ACHN (cell line): ENCODE results near the gene ST8SIA6.
"Not testable (repeated sequence)": the region's sequence is repeated elsewhere in the genome, so short reads cannot be mapped to it uniquely, and the experiment has no call there.

ENCODE experiments used
- DNase-seq: peaks from one replicate; pipeline ENCODE4 v3.0.0-alpha.2; 2015
- in situ Hi-C: cut with HindIII; loops from 2 replicates; pipeline ENCODE4 v1.10.0; 2017; ENCODE audit warnings: low sequenced_read_pairs, low pct_ligation_motif_present, low pct_unique_long_range_greater_than_20kb

Gene ST8SIA6

DNA sequence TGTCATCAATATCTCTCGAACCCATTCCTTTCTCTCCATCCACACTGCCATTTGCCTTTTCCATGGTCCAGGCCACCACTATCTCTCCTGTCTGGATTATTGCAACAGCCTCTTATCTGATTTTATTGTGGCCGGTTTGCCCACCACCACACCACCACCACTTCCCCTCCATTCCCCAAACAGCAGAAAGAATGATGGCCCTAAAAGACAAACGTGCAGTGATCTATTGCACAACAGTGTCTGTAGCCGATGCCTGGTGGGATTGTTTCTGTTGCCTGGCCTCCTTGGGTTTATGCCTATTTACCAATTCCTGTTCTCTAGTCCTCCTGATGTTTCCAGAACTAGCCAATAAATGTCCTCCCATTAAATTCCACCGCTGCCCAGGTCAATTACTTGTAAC lies 10.2 kb upstream of the ST8SIA6 start:
- no peak for DNase-seq
- in situ Hi-C loops, result no loop called here

DNA sequence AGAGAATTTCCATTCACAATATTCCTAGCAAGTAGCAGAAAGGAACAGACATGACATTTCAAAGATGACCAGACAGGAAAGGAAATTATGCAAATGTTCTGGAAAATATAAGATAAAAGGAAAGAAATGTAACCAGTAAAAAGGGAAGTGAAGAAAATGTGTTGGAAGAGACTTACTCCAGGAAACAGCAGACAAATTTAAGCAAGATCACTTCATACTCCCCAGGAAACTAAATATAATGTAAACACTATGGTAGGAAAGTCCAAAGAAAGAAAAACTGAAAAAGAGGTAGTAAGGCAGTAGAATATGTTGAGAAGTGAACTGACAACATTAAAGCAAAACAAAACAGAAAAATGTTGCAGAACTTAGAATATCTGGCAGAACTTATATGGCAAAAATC lies 6.4 kb upstream of the ST8SIA6 start:
- in situ Hi-C loops, result no loop called here

DNA sequence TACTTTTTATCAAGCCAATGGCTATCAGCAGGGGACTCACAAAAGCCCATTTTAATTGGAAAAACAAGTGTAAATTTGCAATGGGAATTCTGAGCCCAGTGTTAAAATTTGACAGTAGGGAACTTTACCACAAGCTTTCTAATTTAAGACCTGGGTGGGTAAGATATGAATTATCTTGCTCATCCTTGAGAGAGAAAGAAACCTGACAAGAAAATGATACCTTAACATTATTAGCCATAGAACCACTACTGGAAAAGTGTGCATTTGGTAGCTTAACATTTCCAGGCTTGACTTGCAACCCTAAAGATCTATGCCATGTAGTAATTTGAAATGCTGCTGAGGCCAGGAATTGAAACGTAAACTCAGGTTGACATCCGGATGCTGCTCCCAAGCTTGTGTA lies 2.7 kb upstream of the ST8SIA6 start:
- DNase-seq, result no peak
- in situ Hi-C loops, result no loop called here

More for the DNA sequence above, 6.4 kb upstream of the ST8SIA6 start:
- DNase-seq, result no peak

DNA sequence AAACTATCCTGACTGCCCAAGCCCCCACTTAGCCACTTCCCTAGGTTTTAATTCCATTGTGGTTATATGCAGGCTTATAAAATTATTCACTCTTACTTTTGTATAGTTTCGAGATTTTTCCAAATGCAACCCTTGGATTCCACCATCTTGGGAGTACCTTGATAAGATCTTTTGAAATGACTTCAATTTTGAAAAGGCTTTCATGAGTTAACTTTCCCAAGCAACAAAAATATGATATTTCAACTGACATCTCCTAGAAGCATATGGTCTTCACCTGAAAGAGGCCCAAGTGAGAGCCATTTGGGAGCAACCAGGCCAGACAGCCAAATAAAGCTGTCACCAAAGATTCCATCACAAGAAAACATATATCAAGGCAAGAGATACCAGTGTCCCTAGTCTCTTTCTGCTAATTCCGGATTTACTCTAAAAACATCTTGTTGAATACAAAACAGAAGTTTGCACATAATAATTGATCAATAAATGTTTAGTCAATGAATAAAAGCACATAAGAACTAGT lies 1.7 kb upstream of the ST8SIA6 start:
- DNase-seq, result no peak
- in situ Hi-C loops, result no loop called here

DNA sequence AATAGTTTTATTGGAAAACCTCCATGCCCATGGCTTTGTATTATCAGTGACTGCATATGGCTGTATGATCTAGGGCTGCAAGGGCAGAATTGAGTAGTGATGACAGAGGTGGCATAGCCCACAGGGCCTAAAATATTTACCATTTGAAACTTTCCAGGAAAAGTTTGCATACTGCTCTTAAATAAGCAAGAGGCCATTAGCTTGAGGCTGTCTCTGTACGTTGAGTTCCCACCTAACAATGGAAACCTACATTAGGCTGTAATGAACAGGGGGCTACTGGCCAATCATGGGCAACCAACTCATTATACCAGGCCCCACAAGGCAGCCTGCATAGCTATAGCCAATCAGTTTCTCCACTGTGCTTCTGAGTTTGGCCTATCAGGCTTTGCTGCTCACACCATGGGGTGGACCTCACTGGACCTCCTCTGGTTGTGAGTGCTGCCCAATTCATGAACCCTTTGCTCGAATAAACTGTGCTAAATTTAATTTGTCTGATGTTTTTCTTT lies 673 bp upstream of the ST8SIA6 start:
- in situ Hi-C loops, result no loop called here

DNA sequence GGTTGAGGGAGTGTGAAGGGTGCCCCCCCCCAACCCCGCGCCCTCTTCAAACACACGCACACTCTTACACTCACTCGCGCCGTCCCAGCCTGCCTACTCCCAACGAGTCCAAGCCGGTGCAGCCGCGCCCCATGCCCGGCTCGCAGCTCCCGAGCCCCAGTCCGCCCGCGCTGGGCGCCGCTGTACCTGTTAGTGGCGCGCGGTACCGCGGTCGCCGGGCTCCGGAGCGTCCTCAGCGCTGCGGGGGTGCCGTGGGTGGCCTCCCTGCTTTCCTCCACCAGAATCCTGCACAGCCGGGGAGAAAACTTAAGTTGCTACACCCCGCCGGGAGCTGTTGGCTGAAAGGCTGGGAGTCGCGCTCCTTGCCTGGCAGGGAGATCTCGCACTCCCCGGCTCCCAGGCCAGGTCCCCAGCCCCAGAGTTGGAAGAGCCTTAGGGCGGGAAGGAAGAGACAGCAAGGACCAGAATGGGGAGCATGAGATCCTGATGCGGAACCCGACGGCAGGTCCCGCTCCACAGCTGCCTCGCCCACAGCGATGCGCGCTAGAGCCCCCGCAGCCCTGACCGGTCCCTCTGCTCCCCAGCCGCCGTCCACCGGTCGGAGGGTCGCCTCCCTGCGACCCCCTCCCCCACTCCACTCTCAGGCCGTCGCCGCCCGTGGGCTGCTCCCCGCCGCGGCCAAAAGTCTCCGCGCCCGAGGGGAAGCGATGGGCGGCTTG lies 863 bp downstream of the ST8SIA6 start:
- DNase-seq, result no peak
- in situ Hi-C loops, result no loop called here

More for the DNA sequence above, 673 bp upstream of the ST8SIA6 start:
- no peak for DNase-seq

DNA sequence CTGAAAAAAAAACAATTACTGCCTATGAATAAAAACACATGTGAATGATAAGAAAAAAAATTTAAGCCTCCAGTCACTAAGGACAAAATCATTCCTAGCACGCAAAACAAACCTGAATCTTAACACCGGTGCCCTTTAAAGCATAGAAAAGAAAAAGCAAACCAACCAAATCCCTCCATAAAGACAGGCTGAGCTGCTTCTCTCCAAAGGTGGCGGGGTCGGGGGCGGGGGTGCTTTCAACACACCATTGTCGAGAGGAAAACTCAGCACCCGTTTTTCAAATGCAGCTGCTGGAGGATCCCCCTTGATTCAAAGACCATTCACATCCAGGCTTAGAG lies 1.4 kb downstream of the ST8SIA6 start:
- in situ Hi-C loops, result no loop called here
- DNase-seq, result no peak

DNA sequence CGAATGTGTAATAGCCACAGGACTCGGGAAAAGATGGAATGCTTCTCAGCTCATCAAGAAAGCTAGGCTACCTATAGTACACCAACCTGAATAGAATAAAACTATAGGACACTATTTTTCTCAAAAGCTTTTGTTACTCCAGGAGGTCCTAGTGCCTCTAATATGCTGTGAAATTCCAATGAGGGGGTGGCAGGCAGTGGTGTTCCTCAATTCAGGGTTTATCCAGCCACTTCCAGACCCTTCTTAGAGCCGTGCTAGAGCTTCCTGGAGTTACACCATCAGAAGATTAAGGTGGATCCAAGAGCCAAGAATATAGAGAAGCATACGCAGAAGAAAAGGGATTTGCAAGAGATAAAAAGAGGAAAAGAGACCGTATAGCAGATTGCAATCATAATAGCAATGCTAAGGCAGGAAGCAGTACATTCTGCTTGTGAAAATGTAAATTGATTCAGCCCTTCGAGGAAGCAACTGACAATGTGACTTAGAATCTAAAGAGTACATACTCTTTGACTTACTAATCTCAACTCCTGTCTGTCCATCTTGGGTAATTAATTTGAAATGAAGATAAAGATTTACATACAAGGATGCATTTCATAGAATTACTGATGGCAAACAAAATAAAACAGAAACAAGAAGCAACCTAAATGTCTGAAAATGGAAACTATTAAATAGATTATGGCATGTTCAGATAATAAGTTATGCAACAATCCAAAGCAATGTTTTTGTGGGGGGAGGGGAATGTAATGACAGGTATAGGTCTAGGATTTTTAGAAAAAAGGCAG lies 2.1 kb downstream of the ST8SIA6 start:
- in situ Hi-C loops, result no loop called here
- DNase-seq, result no peak

DNA sequence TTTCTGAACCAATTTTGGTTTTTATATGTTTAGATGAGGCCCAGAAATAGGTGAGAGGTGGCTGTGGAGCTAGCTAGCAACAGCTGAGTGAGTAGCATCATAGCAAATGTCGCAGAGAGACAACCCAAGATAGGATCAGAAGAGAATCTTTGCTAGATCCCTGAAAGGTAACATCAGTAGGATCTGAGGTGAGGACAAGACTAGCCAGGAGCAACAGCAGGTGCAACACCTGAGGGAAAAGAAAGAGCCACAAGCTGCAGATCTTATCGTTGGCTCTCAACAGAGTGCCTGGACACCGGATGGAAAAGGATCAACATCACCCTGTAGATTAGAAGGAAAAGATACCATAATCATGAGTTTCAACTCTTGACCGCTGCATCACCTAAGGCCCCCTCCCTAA lies 4.4 kb downstream of the ST8SIA6 start:
- in situ Hi-C loops, result no loop called here

DNA sequence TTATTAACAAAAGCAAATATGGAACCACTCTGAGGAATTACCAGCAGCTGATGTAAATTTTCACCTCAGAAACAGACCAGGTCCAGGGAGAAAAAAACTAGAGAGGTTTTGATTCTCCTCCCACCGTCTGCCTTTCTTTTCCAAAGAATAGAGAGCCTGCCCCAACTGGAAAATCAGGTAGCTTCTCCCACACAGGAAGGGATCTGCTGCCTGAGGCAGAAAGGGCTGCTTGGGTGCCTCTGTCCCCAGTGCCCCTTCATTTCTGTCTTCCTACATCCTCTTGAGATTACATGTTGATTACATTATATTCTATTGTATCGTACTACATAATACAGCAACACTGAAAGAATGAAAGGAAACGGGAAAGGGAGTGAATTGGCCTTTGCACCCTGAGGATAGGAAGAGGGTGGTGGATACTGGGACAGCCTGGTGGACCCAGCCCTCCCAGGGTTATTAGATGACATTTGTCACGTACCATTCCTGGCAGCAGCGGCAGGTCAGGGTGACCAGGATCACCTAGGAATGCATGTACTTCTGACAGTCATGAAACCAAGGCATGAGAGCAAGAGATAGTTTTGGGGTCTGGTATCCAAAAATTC lies 8.9 kb downstream of the ST8SIA6 start:
- in situ Hi-C loops, result no loop called here
- no peak for DNase-seq

More for the DNA sequence above, 4.4 kb downstream of the ST8SIA6 start:
- no peak for DNase-seq

DNA sequence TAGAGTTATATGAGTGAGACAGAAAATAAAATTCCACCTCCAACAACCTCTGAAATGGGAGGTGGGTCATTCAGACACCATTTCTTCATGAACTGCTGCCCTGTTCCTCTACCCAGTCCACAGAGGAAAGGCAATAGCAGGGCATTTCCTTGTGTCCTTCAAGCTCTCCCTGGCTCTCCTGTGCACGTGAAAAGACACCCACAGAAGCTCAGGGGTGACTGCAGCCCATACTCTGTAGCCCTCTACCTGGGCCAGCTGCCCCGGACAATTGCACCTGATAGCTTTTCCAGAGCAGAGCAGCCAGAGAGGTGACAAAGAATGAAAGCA lies 10.0 kb downstream of the ST8SIA6 start:
- no peak for DNase-seq
- in situ Hi-C loops, result no loop called here

DNA sequence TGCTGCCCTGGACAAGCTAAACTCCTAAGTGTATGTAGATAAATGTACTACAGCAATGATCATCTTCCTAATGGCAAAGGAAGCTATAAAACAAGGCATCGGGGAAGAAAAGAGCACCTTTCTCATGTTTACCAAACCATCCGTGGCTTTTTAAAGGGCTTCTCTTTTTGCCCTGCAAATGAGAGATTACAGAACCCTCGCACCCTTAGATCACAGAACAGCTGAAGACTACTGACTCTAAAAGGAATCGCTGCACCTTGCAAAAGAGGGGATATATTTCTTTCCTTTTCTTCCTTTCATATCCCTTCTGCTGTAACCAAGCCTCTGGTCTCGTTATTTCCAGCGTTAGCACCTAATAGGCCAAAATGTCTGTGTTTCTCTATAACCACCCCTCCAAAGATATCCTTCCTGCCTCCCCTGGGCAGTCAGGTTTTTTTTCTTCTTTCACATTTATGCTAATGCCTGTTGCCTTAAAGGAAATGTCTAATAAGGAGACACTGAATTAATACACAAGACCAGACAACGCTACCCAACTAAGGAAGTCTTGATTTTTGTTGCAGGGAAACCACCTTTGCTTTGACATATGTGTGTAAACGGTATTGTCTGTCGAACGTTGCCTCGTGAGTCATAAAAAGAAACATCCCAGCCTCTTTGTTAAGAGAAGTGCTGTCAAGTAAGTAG lies 10.5 kb downstream of the ST8SIA6 start:
- in situ Hi-C loops, result no loop called here
- no peak for DNase-seq

DNA sequence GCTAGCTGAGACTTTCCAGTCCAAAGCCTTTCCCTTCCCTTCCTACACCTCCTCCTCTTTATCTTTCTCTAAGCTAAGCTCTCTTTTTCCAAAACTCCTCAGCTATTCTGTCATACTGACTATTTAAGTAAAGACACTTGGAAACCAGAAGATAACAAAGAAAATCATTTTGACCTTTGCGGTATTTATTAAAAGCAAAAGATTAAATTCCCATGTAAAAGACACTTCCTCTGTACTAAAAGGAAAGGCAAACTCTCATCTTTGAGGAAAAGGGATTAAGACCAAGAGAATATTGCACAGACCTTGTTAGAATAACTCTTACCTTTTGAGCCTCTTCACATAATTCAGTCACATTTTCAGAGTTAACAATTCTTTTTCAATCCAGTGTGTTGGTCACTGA lies 15.8 kb downstream of the ST8SIA6 start:
- in situ Hi-C loops, result no loop called here
- DNase-seq, result no peak

DNA sequence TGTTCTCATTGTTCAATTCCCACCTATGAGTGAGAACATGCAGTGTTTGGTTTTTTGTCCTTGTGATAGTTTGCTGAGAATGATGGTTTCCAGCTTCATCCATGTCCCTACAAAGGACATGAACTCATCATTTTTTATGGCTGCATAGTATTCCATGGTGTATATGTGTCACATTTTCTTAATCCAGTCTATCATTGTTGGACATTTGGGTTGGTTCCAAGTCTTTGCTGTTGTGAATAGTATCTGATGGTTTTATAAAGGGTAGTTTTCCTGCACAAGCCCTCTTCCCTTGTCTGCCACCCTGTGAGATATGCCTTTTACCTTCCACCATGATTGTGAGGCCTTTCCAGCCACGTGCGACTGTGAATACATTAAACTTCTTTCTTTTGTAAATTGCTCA lies 17.8 kb downstream of the ST8SIA6 start:
- in situ Hi-C loops, DNase-seq: not testable (repeated sequence)

DNA sequence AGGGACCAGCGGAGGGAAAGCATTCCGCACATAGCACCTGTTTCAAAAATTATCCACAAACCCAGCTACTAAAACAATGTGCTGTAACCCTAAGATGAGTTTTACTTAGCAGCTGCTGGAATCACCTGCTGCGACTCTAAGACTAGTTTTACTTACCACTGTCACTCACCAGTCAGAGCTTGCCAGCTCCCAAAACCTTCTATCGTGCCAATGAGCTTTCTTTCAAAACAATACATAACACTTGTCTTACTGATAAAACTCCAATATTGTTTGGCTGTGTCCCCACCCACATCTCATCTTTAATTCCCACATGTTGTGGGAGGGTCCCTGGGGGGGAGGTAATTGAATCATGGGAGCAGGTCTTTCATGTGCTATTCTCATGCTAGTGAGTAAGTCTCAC lies 18.4 kb downstream of the ST8SIA6 start:
- in situ Hi-C loops, result no loop called here
- no peak for DNase-seq

DNA sequence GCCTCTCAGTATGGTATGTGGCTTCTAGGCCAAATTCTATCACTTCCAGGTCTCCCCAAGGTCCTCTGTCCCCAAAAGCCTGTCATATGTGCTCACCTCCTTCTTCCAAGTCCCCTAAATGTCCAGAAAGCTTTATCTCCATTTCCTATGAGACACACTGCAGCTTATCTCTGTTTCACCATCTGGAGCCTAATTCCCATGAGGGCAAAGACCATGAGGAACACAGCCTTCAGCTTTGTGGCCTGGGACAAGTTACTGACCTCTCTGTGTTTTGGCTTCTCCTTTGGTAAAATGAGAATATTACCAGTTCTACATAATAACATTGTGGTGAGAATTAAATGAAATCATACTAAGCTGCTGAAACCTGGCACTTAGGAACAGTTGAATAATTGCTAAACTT lies 19.2 kb downstream of the ST8SIA6 start:
- no peak for DNase-seq
- in situ Hi-C loops, result no loop called here

DNA sequence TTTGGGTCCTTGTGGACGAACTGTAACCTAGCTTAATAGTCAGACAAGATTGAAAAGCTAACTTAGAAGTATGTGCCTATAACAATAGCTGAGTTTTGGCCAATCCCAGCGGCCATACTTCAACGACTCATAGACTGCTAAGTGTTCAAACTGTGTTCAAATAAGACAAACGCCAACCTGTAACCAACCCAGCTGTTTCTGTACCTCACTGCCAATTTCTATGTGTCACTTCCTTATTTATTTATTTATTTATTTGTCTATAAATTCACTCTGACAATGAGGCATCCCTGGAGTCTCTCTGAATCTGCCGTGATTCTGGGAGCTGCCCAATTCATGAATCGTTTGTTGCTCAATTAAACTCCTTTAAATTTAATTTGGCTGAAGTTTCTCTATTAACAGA lies 21.7 kb downstream of the ST8SIA6 start:
- DNase-seq, result no peak
- in situ Hi-C loops, result no loop called here

DNA sequence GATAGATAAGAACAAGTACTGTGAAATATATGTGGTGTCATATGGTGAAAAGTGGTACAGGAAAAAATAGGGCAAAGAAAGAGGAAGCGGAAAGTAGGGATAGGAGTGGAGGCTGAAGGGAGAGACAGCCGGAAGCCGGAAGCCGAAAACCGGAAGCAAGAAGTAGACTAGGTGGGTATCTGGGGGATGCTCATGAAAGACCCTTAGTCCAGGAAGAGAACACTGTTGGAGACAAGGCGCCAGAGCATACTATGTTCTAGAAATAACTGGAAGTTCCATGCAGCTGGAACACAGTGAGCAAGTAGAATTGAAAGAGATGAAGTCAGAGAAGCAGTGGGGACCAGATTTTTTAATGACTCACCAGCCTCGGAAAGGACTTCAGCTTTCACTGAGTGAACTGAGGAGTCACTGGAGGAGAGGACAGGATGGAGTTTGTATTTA lies 22.5 kb downstream of the ST8SIA6 start:
- no peak for DNase-seq
- in situ Hi-C loops, result no loop called here
